OCI-LY7 (cell line): ENCODE measurements around the gene NPB.

Source experiments
- EZH2phosphoT487 ChIP-seq: fragments of 200-600 bp; sonication (generic); IDR thresholded peaks from 2 replicates; pipeline ENCODE4 v1.6.1; 2018; ENCODE audit warnings: low read depth, borderline replicate concordance, mild to moderate bottlenecking, mixed run types, antibody characterized with exemption, low read length, moderate library complexity, mixed read lengths
- TF ChIP-seq, protein P1 (sequence below): fragments of 200-600 bp; sonication (generic); conservative IDR thresholded peaks from 2 replicates; pipeline ENCODE4 v1.5.1; 2014; ENCODE audit warnings: mild to moderate bottlenecking, antibody characterized with exemption, low read length, moderate library complexity, mixed read lengths

DNA sequence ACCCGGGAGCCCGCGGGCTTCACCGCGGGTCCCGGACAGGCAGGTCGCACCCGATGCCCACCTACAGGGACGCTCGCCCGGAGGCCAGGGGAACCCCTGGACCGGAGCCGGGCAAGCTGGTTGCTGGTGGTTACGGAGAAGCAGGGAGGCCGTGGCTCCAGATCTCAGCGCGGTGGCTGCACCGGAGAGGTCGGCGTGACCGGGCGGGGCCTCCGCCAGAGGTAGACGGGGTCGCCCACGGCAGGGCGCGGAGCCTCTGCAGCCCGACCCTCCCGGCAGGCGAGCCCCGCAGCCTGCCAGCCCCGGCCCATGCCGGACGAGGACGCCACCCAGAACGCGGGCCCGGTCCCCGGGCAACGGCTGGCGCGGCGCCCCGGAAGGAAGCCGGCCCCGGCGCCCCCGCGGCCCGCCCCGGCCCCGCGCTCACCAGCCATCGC lies 8.8 kb downstream of the NPB start:
- TF ChIP-seq, protein P1, sequence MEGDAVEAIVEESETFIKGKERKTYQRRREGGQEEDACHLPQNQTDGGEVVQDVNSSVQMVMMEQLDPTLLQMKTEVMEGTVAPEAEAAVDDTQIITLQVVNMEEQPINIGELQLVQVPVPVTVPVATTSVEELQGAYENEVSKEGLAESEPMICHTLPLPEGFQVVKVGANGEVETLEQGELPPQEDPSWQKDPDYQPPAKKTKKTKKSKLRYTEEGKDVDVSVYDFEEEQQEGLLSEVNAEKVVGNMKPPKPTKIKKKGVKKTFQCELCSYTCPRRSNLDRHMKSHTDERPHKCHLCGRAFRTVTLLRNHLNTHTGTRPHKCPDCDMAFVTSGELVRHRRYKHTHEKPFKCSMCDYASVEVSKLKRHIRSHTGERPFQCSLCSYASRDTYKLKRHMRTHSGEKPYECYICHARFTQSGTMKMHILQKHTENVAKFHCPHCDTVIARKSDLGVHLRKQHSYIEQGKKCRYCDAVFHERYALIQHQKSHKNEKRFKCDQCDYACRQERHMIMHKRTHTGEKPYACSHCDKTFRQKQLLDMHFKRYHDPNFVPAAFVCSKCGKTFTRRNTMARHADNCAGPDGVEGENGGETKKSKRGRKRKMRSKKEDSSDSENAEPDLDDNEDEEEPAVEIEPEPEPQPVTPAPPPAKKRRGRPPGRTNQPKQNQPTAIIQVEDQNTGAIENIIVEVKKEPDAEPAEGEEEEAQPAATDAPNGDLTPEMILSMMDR = no peak
- no peak for TF ChIP-seq EZH2phosphoT487
